Suppressor macrophage treated with lipopolysaccharide for 4 hours (primary cell): ENCODE measurements around the gene FNIP1.
"Not testable (repeated sequence)": the region's sequence is repeated elsewhere in the genome, so short reads cannot be mapped to it uniquely, and the experiment has no call there.

Source experiments
- DNase-seq: peaks from one replicate; pipeline ENCODE4 v3.0.0-alpha.2; 2020

FNIP1 gene

DNA sequence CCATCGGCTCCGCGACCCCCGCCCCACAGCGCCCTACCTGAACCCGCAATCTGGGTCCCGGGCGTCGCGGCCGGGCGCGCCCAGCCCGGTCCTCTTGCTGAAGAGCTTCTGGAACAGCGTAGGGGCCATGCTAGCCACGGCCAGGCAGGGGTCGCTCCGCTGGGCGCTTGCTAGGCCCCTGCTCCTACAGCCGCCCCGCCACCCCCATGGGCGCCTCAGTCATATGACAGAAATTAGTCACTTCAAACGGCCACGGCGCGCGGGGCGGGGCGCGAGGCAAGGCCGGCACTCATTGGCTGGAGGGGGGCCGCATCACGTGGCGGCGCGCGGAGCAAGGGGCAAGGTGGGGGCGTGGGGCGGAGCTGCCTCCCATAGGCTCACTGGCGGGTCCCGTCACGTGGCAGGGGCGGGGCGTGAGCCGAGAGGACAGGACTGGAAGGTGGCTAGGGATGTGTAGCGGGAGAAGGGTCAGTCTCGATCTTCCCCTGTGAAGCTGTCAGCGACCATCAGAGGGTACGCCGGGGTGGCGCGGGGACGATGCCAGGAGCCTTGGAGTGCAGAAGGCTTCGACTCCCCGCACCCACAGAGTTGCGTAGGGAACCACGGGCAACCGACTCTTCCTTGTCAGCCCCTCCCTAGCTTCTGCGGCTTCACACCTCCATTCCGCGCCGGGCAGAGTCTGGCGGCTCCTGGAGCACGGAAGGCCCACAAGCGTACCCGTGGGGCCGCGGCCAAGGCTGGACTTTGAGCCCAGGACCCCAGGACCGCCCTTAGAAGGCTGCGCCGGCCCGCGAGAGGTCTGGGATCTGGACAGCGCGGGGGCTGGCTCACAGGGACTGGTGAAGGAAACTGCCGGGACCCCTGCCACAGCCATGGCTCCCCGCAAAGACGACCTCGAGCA is at the start of gene FNIP1:
Gene FNIP1, minus strand, starts transcription at position 225 of the 901 bp plus-strand sequence. Its CDS starts 96 bp downstream, at position 129.
- DNase-seq = peak; percentile 99

DNA sequence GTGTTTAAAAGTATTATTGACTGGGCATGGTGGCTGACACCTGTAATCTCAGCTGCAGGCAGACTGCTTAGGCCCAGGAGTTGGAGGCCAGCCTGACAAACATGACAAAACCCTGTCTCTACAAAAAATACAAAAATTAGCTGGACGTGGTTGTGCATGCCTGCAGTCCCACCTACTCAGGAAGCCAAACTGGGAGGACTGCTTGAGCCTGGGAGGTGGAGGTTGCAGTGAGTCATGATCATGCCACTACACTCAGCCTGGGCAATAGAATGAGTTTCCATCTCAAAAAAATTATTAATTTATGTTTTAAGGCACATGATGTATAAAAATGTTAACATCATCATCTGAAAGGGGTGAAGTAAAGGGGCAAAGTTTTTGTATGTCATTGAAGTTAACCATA is 49.7 kb upstream of the FNIP1 start:
- DNase-seq = no peak

GRCh38 chr5:131845828-131846227 is 49.0 kb upstream of the FNIP1 start:
- no peak for DNase-seq

- DNase-seq = not testable (repeated sequence)
These were observed 46.2 kb upstream of the FNIP1 start for GRCh38 chr5:131842971-131843370.

GRCh38 chr5:131832702-131833101 is 35.9 kb upstream of the FNIP1 start:
- not testable (repeated sequence) for DNase-seq

DNA sequence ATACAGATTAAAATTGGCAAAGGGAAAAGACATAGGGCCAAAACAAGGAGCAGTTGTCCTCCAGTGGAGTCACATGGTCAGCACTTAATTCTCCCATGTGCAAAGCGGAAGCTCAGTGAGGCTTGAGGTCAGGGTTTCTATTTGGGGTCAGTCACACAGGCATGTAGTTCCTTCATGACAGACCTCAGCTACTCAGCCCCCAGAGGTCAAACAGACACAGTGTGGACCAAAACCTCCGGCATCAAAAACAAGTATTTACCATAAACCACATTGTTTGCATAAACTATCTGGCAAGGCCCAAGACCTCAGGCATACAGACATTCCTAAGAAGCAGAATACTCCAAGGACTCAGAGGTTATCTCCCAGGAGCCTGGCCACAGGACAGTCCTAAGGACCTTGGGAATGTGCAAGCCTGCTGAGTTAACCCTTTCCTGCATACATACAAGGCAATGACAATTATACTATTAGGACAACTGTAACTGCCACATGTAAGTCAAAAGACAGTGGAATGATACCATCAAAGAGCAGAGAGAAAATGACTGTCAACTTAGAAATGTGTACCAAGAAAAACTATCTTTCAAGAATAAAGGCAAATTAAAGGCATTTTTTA is 28.7 kb upstream of the FNIP1 start:
- no peak for DNase-seq

GRCh38 chr5:131824631-131825030 is 27.8 kb upstream of the FNIP1 start:
- no peak for DNase-seq

DNA sequence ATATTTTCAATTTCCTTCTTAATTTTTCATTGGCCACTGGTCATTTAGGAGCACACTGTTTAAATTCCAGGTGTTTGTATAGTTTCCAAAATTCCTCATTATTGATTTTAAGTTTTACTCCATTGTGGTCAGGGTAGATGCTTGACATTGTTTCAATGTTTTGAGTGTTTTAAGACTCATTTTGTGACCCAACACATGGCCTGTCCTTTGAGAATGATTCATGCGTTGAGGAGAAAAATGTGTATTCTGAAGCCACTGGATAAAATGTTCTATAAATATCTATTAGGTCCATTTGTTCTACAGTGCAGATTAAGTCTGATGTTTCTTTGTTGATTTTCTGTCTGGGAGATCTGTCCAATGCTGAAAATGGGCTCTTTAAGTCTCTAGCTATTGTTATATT is 24.4 kb upstream of the FNIP1 start:
- DNase-seq = no peak

- DNase-seq = no peak
These were observed 21.3 kb upstream of the FNIP1 start for GRCh38 chr5:131818001-131818724.

GRCh38 chr5:131814990-131815389 is 18.2 kb upstream of the FNIP1 start:
- no peak for DNase-seq

DNA sequence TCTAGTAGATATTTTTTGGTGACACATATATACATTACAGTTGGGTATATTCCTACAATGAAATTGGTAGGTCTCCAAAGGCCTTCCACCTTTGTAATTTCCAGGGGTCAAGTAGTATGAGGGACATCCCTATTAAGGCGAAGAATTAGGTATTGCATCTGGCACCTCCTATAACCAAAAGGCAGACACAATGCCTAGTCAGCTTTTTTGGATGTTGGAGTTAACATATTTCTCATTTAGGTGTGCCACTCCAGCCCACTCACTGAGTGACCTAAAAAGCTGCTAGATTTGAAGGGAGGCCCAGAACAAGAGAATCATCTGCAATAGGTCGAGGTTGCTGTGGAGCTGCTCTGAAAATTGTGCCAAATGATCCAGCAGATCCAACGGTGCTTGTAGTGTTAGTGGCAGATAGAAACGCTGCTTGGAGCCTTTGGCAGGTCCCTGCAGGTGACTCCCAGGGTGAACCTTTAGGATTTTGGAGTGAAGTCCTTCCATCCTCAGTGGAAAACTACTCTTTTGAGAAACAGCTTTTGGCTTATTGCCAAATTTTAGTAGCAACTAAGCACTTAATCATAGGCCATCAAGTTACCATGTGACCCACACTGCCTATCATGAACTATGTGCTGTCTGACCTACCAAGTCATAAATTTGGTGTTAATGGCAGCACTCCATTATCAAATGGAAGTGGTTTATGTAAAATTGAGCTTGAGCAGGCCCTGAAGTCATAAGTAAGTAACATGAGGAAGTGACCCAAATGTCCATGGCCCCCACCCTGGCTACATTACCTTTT is 15.7 kb upstream of the FNIP1 start:
- no peak for DNase-seq

- DNase-seq = peak; percentile 35
These were observed 13.9 kb upstream of the FNIP1 start for GRCh38 chr5:131810510-131811249.

GRCh38 chr5:131795879-131796792 is 681 bp downstream of the FNIP1 start:
- peak; percentile 65 for DNase-seq

DNA sequence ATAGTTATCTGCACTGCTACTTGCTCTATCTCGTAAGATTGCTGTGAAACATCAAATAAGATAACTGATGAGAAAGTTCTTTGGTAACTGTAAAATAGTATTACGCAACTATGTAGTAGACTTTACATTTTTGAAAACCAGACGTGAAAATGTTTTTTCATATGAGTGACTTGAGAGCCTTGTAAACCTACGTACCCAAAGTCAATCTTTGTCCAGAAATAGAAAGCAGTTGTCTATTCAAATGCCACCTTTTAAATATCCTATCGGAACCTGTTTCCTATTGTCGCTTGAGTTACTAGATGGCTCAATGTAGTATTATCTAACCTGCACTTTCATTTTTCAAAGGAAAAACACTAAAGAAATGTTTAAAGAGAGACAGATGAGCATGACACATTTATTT is 1.6 kb downstream of the FNIP1 start:
- peak; percentile 26 for DNase-seq

DNA sequence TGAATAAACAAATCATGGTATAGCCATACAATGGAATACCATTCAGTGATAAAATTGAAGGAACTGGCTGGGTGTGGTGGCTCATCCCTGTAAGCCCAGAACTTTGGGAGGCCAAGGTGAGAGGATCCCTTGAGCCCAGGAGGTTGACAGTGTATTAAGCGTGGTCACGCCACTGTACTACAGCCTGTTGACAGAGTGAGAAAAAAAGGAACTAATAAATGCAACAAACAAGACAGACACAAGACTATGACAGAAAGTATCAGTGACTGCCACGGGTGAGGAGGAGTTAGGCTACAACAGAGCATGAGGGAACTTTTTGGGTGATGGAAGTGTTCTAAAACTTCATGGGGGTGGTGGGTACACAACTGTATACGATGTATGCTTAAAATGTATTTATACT is 2.2 kb downstream of the FNIP1 start:
- peak; percentile 72 for DNase-seq

- peak; percentile 13 for DNase-seq
These were observed 3.9 kb downstream of the FNIP1 start for GRCh38 chr5:131792896-131793295.

DNA sequence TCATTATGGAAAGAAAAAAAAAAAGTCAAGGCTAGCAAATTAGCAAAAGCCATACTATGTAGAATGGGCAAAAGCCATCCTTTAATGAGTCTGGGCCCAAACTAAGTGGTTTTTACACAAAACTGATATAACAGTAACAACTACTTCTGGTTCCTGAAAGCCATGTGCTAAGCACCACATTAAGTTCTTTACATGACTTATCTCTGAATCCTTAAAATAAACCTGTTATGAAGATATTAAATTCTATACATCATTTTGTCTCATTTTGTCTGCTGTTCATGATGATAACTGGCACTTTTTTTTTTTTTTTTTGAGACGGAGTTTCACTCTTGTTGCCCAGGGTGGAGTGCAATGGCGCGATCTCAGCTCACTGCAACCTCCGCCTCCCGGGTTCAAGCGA is 5.0 kb downstream of the FNIP1 start:
- DNase-seq = no peak

- no peak for DNase-seq
These were observed 6.3 kb downstream of the FNIP1 start for GRCh38 chr5:131790550-131790949.

DNA sequence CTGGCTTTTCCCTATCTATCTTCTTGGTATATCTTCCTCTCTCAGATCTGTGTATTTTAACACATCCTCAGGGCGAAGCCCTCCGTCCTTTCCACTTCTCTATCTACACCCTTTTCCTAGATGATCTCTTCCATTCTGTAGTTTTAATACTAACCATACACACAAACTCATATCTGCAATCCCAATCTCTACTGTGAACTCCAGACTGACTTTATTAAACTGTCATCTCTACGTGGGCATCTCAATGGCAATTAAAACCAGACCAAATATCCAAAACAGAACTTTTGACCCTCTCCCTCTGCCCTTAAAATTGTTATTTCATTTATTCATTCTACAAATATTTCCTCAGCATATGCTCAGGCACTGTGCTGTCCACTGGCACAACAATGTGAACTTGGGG is 7.1 kb downstream of the FNIP1 start:
- no peak for DNase-seq

DNA sequence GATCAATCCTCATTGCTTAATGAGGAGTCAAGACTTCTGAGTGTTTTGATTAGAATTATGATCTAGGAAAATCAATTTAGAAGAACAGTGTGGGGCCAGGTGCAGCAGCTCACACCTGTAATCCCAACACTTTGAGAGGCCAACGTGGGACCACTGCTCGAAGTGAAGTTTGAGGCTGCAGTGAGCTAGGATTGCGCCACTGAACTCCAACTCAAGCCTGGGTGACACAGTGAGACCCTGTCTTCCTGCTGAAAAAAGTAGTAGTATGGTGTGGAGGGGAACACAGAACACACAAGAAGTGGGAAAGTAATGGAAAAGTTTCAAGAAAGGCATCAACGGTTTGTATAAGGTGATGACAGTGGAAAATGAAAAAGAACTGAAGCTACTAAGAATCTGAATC is 9.1 kb downstream of the FNIP1 start:
- no peak for DNase-seq
